AG04449 (cell line): ENCODE results near the gene CEP164.

ENCODE experiments used
- CTCF ChIA-PET: fragments of 350-600 bp; formaldehyde crosslinking; extraction: SDS; loops from one replicate; lab custom pipeline; 2021; ENCODE audit warnings: antibody characterized with exemption; lab: Yijun Ruan, JAX
- POLR2A ChIA-PET: fragments of 400-600, 350-600 bp; formaldehyde crosslinking; extraction: SDS; loops from one replicate; lab custom pipeline; 2020; ENCODE audit warnings: antibody characterized with exemption, inconsistent platforms; lab: Yijun Ruan, JAX
- DNase-seq: peaks from one replicate; pipeline ENCODE4 v3.0.0-alpha.2; 2010; ENCODE audit warnings: low read depth, low spot score
- H3K4me3 ChIP-seq: 2 replicates; pipeline ENCODE4 v1.5.1; 2011; ENCODE audit warnings: low read depth, mild to moderate bottlenecking, control low read depth, low read length
- CTCF ChIP-seq: IDR thresholded peaks from one replicate; pipeline ENCODE4 v1.5.1; 2011; ENCODE audit warnings: mild to moderate bottlenecking, moderate library complexity, low read length, control low read depth, inconsistent platforms; ENCODE audit not compliant: insufficient read depth; ENCODE audit errors: missing control alignments

Gene CEP164

GRCh38 chr11:117300773-117301172 is 26.9 kb upstream of the CEP164 start:
- POLR2A ChIA-PET, result no interaction called here
- no peak for DNase-seq
- TF ChIP-seq CTCF, result no peak
- H3K4me3 ChIP-seq, result no peak overlapping the region
- CTCF ChIA-PET, result no interaction called here

- ChIA-PET CTCF (interaction anchor here (0.8 to 1.2 kb wide), 2 partner anchors 8 to 15 kb away, joined by 4 read pairs; no protein-coding TSS in a partner anchor), POLR2A (no interaction called here)
- TF ChIP-seq CTCF, result no peak
- no peak for DNase-seq
- H3K4me3 ChIP-seq, result no peak overlapping the region
Measured at GRCh38 chr11:117302228-117302627, 25.4 kb upstream of the CEP164 start.

DNA sequence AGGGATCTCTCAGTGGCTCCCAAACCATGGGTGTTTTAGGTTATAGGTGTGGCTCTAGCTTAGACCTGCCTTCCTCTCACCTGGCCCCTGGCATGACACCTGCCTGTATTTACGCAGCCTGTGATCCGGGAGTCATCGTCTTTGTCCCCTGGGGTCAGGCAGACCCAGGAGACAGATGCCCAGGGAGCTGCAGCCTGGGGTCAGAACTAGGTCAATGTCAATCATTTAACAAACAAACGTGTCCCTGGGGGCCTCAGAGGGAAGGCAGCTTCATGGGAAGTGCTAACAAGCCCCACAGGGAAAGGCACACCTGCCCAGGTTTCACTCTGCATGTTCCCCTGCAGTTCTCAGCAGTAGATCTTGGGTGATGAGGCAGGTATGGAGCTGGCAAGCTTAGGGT is 24.6 kb upstream of the CEP164 start:
- TF ChIP-seq CTCF, result no peak
- no peak overlapping the region for H3K4me3 ChIP-seq
- ChIA-PET CTCF (interaction anchor here (1.0 kb wide), 1 partner anchor 63 kb away, joined by 3 read pairs; no protein-coding TSS in a partner anchor), POLR2A (interaction anchor here (1.4 kb wide), 1 partner anchor 12 kb away, joined by 3 read pairs; the partner anchor contains the start of gene BACE1)
- no peak for DNase-seq

DNA sequence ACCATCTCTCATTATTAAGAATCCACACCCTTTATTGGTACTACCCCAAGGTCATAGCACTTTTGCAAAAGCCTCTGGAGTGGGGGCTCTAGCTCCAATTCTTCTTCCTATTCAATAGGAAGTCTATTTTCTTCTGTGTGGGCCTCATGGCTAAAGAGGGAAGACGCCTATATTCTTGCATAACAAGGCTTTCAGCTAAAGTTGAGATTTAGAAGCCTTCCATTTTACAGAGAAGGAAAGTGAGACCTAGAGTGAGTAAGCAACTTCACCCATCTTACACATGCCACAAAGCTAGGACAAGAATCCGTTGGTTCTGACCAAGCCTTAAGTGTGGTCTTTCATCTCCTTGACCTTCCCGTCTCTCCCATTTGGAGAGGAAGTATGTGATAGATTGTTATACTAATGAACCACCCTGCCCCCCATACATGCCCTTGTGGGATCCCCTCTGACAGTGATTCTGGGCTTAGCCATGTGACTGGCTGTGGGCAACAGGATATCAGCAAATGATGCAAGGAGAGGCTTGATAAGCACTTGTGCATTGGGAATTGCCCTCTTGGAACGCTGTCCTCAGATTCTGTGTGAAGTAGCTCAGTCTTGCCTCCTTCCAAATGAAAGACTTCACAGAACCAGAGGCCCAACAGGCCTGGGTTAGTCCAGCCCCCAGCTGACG is 23.9 kb upstream of the CEP164 start:
- POLR2A ChIA-PET, result interaction anchor here (0.6 to 1.4 kb wide), 2 partner anchors 12 to 65 kb away, joined by 3 read pairs; partner anchors contain the start of gene BACE1
- DNase-seq, result no peak

DNA sequence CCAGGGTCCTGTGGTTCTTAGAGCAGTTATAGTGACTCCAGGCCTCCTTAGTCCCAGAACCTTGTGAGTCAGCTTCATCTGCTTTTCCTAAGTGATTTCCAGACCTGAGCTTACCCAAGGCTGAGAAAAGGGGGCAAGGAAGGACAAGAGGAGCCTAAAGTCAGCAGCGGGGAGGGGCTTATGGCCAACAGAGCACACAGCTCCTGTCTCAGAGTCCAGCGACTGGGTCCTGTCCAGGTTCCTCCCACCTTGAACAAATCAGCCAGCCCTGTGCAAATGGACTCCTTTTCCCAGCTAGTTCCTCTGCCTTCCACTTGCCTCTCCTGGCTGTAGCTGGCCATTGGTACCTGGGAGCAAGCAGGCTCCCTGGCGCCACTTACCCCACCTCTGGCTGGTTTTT is 22.5 kb upstream of the CEP164 start:
- POLR2A ChIA-PET, result no interaction called here
- no peak overlapping the region for H3K4me3 ChIP-seq
- CTCF ChIA-PET, result interaction anchor here (0.9 kb wide), 1 partner anchor 121 kb away, joined by 3 read pairs; no protein-coding TSS in a partner anchor
- TF ChIP-seq CTCF, result no peak
- DNase-seq, result no peak

More for the DNA sequence above, 23.9 kb upstream of the CEP164 start:
- H3K4me3 ChIP-seq, result no peak overlapping the region
- CTCF ChIA-PET, result interaction anchor here (0.6 to 1.0 kb wide), 2 partner anchors 64 to 562 kb away, joined by 3 read pairs; no protein-coding TSS in a partner anchor
- no peak for TF ChIP-seq CTCF

- POLR2A ChIA-PET, result interaction anchor here (1.1 kb wide), 1 partner anchor 19 kb away, joined by 4 read pairs; the partner anchor contains the start of gene CEP164
- CTCF ChIA-PET, result no interaction called here
Measured at GRCh38 chr11:117309310-117309709, 18.3 kb upstream of the CEP164 start.

More at GRCh38 chr11:117309310-117309709, 18.3 kb upstream of the CEP164 start:
- TF ChIP-seq CTCF, result no peak
- no peak for DNase-seq
- H3K4me3 ChIP-seq, result no peak overlapping the region
